IMR-90 (cell line): ENCODE data around the gene ALCAM. TPM values are rescaled to one million over a fixed set of nuclear protein-coding genes. Genes with fewer than 3 reads are reported as not detected.

Experiments used
- ATAC-seq: fragments of 200-7000 bp; cut with Tn5 transposase; 2 replicates; pipeline ENCODE4 v1.9.1; 2020; ENCODE audit warnings: low read depth, mild to moderate bottlenecking, moderate library complexity
- BruUV-seq: library from RNA; stranded (reverse); fragments of 400-500 nt; replicated peaks from 2 replicates; lab custom pipeline; 2021; lab: Mats Ljungman, UMichigan
- CTCF ChIA-PET: fragments of 300-600 bp; formaldehyde crosslinking; extraction: SDS; loops from one replicate; lab custom pipeline; 2021; ENCODE audit warnings: antibody characterized with exemption; lab: Yijun Ruan, JAX
- POLR2A ChIA-PET: fragments of 300-600 bp; sonication (Branson Sonifier 250); formaldehyde crosslinking; loops from one replicate; lab custom pipeline; 2022; ENCODE audit warnings: antibody characterized with exemption; ENCODE audit not compliant: unreplicated experiment; lab: Charles Lee
- DNase-seq: peaks from one replicate; pipeline ENCODE4 v3.0.0; 2013
- H2AFZ ChIP-seq: replicated peaks from 2 replicates; pipeline ENCODE3; 2013; ENCODE audit warnings: low read length, mild to moderate bottlenecking; ENCODE audit not compliant: poor library complexity
- H2AK5ac ChIP-seq: 2 replicates; pipeline ENCODE4 v1.6.1; 2013; ENCODE audit warnings: low read depth, low read length, inconsistent platforms
- H2AK9ac ChIP-seq: replicated peaks from 2 replicates; pipeline ENCODE3; 2013; ENCODE audit warnings: mild to moderate bottlenecking, low read depth, low read length, moderate library complexity; ENCODE audit not compliant: poor library complexity
- H2BK120ac ChIP-seq: 2 replicates; pipeline ENCODE4 v1.6.1; 2013; ENCODE audit warnings: low read depth, low read length, inconsistent platforms
- H2BK15ac ChIP-seq: 3 replicates; pipeline ENCODE4 v1.6.1; 2013; ENCODE audit warnings: low read depth, low read length, inconsistent platforms
- H2BK20ac ChIP-seq: 2 replicates; pipeline ENCODE4 v1.6.1; 2013; ENCODE audit warnings: low read depth, mild to moderate bottlenecking, inconsistent platforms, low read length, moderate library complexity
- H2BK5ac ChIP-seq: 2 replicates; pipeline ENCODE4 v1.6.1; 2013; ENCODE audit warnings: mild to moderate bottlenecking, low read depth, low read length, inconsistent platforms; ENCODE audit not compliant: poor library complexity, severe bottlenecking
- H3K14ac ChIP-seq: replicated peaks from 2 replicates; pipeline ENCODE4 v1.6.1; 2013; ENCODE audit warnings: low read depth, low read length, inconsistent platforms
- H3K18ac ChIP-seq: 2 replicates; pipeline ENCODE4 v1.6.1; 2013; ENCODE audit warnings: low read depth, low read length, control low read depth
- H3K23ac ChIP-seq: 2 replicates; pipeline ENCODE4 v1.6.1; 2013; ENCODE audit warnings: low read depth, low read length, inconsistent platforms
- H3K27ac ChIP-seq: 2 replicates; pipeline ENCODE4 v1.5.1; 2013; ENCODE audit warnings: mild to moderate bottlenecking, control low read depth, low read length; ENCODE audit not compliant: insufficient read depth
- H3K27me3 ChIP-seq: 2 replicates; pipeline ENCODE4 v1.6.1; 2013; ENCODE audit warnings: low read length; ENCODE audit not compliant: control insufficient read depth, insufficient read depth
- H3K36me3 ChIP-seq: 2 replicates; pipeline ENCODE4 v1.6.1; 2013; ENCODE audit warnings: low read length, mixed read lengths; ENCODE audit not compliant: control insufficient read depth, insufficient read depth
- H3K4ac ChIP-seq: 2 replicates; pipeline ENCODE4 v1.6.1; 2013; ENCODE audit warnings: low read depth, low read length, inconsistent platforms
- H3K4me1 ChIP-seq: 2 replicates; pipeline ENCODE4 v1.6.1; 2013; ENCODE audit warnings: low read length, mixed read lengths; ENCODE audit not compliant: control insufficient read depth, insufficient read depth
- H3K4me2 ChIP-seq: 2 replicates; pipeline ENCODE4 v1.6.1; 2013; ENCODE audit warnings: low read depth, mild to moderate bottlenecking, control low read depth, low read length, moderate library complexity
- H3K4me3 ChIP-seq: 2 replicates; pipeline ENCODE4 v1.5.1; 2013; ENCODE audit warnings: low read depth, mild to moderate bottlenecking, control low read depth, low read length, moderate library complexity; ENCODE audit not compliant: insufficient read depth
- H3K56ac ChIP-seq: 2 replicates; pipeline ENCODE4 v1.6.1; 2013; ENCODE audit warnings: low read length, inconsistent platforms; ENCODE audit not compliant: insufficient read depth; ENCODE audit errors: extremely low read depth
- H3K79me1 ChIP-seq, 2 experiments: 2 replicates each; pipeline ENCODE4 v1.6.1; 2013; ENCODE audit warnings: low read length in 2 of 2, inconsistent platforms in 1 of 2, low read depth in 1 of 2
- H3K9ac ChIP-seq: 2 replicates; pipeline ENCODE4 v1.6.1; 2013; ENCODE audit warnings: low read depth, low read length, control low read depth
- H3K9me1 ChIP-seq: 2 replicates; pipeline ENCODE4 v1.6.1; 2013; ENCODE audit warnings: low read length, inconsistent platforms; ENCODE audit not compliant: insufficient read depth
- H3K9me3 ChIP-seq: 2 replicates; pipeline ENCODE4 v1.6.1; 2013; ENCODE audit warnings: low read length; ENCODE audit not compliant: control insufficient read depth, insufficient read depth
- H4K20me1 ChIP-seq: 2 replicates; pipeline ENCODE4 v1.6.1; 2013; ENCODE audit warnings: low read length, inconsistent platforms; ENCODE audit not compliant: insufficient read depth
- H4K5ac ChIP-seq: 2 replicates; pipeline ENCODE4 v1.6.1; 2013; ENCODE audit warnings: mild to moderate bottlenecking, low read depth, low read length, control low read depth
- H4K8ac ChIP-seq, 2 experiments: 2 replicates each; pipeline ENCODE4 v1.6.1; 2013; ENCODE audit warnings: low read depth in 2 of 2, low read length in 2 of 2, control low read depth in 1 of 2, inconsistent platforms in 1 of 2
- H4K91ac ChIP-seq: 2 replicates; pipeline ENCODE4 v1.6.1; 2013; ENCODE audit warnings: low read depth, low read length, inconsistent platforms; ENCODE audit not compliant: insufficient read depth
- BHLHE40 ChIP-seq: fragments of 150-350 bp; IDR thresholded peaks from 2 replicates; pipeline ENCODE4 v1.6.1; 2016; ENCODE audit warnings: mild to moderate bottlenecking, low read depth, low read length
- CEBPB ChIP-seq: IDR thresholded peaks from 2 replicates; pipeline ENCODE4 v1.6.1; 2012; ENCODE audit warnings: low read depth, low read length, improper control_type of control experiment
- CHD1 ChIP-seq: IDR thresholded peaks from 2 replicates; pipeline ENCODE4 v1.6.1; 2012; ENCODE audit warnings: low read depth, low read length, improper control_type of control experiment
- CTCF ChIP-seq: conservative IDR thresholded peaks from 2 replicates; pipeline ENCODE4 v1.5.1; 2012; ENCODE audit warnings: mild to moderate bottlenecking, low read depth, low read length, improper control_type of control experiment
- ELK1 ChIP-seq: fragments of 150-350 bp; IDR thresholded peaks from 2 replicates; pipeline ENCODE4 v1.6.1; 2016; ENCODE audit warnings: low read depth, mild to moderate bottlenecking, low read length, moderate library complexity, borderline replicate concordance
- FOS ChIP-seq: fragments of 150-350 bp; IDR thresholded peaks from 2 replicates; pipeline ENCODE4 v1.6.1; 2016; ENCODE audit warnings: low read depth, low read length
- MAFK ChIP-seq: IDR thresholded peaks from 2 replicates; pipeline ENCODE4 v1.6.1; 2012; ENCODE audit warnings: low read depth, low read length, improper control_type of control experiment
- MAZ ChIP-seq: IDR thresholded peaks from 2 replicates; pipeline ENCODE4 v1.6.1; 2012; ENCODE audit warnings: low read depth, mild to moderate bottlenecking, low read length, improper control_type of control experiment, moderate library complexity, borderline replicate concordance
- MXI1 ChIP-seq: IDR thresholded peaks from 2 replicates; pipeline ENCODE4 v1.6.1; 2012; ENCODE audit warnings: low read depth, mild to moderate bottlenecking, low read length, moderate library complexity, borderline replicate concordance
- NFE2L2 ChIP-seq: fragments of 150-350 bp; IDR thresholded peaks from 2 replicates; pipeline ENCODE4 v1.6.1; 2016; ENCODE audit warnings: low read depth, mild to moderate bottlenecking, low read length
- POLR2A ChIP-seq: IDR thresholded peaks from 2 replicates; pipeline ENCODE4 v1.6.1; 2012; ENCODE audit warnings: mild to moderate bottlenecking, low read depth, low read length
- RAD21 ChIP-seq: IDR thresholded peaks from 2 replicates; pipeline ENCODE4 v1.6.1; 2012; ENCODE audit warnings: low read length, improper control_type of control experiment
- RCOR1 ChIP-seq: IDR thresholded peaks from 2 replicates; pipeline ENCODE4 v1.6.1; 2012; ENCODE audit warnings: mild to moderate bottlenecking, low read length, improper control_type of control experiment; ENCODE audit not compliant: insufficient replicate concordance
- RFX5 ChIP-seq: IDR thresholded peaks from 2 replicates; pipeline ENCODE4 v1.8.0; 2012; ENCODE audit warnings: low read depth, mild to moderate bottlenecking, low read length, moderate library complexity
- USF2 ChIP-seq: fragments of 150-350 bp; IDR thresholded peaks from 2 replicates; pipeline ENCODE4 v1.6.1; 2017; ENCODE audit warnings: mild to moderate bottlenecking, antibody characterized with exemption, low read length, low read depth
- WGBS, 2 experiments: methylation state at CpG; one replicate each; pipeline versions ENCODE4 v1.1.5 to v1.1.7; 2013; ENCODE audit warnings: missing lambda C conversion rate in 2 of 2; ENCODE audit not compliant: insufficient read length in 1 of 2; ENCODE audit errors: extremely low coverage in 2 of 2; 5-methylcytosine and 5-hydroxymethylcytosine counted together
- dilution Hi-C: fragments of 300-500 bp; cut with HindIII; formaldehyde crosslinking; loops from one replicate; pipeline ENCODE4 v1.14.3; 2018; ENCODE audit warnings: low sequenced_read_pairs; ENCODE audit not compliant: unreplicated experiment
- in situ Hi-C: fragments of 300-500 bp; cut with MboI; formaldehyde crosslinking; loops from 3 replicates; pipeline ENCODE4 v1.14.3; 2019; ENCODE audit warnings: low sequenced_read_pairs, inconsistent platforms, mixed read lengths
- intact Hi-C: fragments of 100-400 bp; cut with micrococcal nuclease; formaldehyde crosslinking; loops from 2 replicates; pipeline ENCODE4 v1.10.0; 2022
- polyA plus RNA-seq, 3 experiments: library from polyadenylated mRNA; depleted of rRNA; stranded (reverse); fragments of >200 nt; gene quantifications; 2 replicates each; pipeline ENCODE4 v1.2.3, GENCODE V29; 2012; ENCODE audit warnings: low replicate concordance in 1 of 3
- total RNA-seq: library from RNA; depleted of rRNA; stranded (reverse); fragments of >200 nt; gene quantifications from 2 replicates; pipeline ENCODE4 v1.2.3, GENCODE V29; 2012

Gene ALCAM
- total and polyA plus RNA-seq, 2 of the 4 experiments (the other 2 are of a cell fraction) = 117 to 423 TPM

- no peak overlapping the region for H4K91ac ChIP-seq
- DNase-seq (no peak), ATAC-seq (no peak)
- no TSS peak for BruUV-seq
- ChIA-PET POLR2A (no interaction called here), CTCF (no interaction called here)
- peaks cover 3% of the 10 kb centered on the region; the same call in 1 of the 2 replicates for H3K36me3 ChIP-seq
- in situ Hi-C loops (no loop called here), dilution Hi-C loops (no loop called here), intact Hi-C loops (loop anchor here (2.0 kb wide), 1 partner anchor 14 kb away; no protein-coding TSS in a partner anchor)
- H3K27ac ChIP-seq = no peak overlapping the region
- peaks cover 8% of the 10 kb centered on the region; the same call in 1 of the 2 replicates for H4K20me1 ChIP-seq
- H3K4me2 ChIP-seq = peak overlapping the region; percentile 16; the same call in 1 of the 2 replicates
- peak overlapping the region; percentile 32; the same call in 1 of the 3 replicates for H2BK15ac ChIP-seq
- H3K4ac ChIP-seq = no peak overlapping the region
- no peak overlapping the region for H3K18ac ChIP-seq
- H3K4me1 ChIP-seq = peaks cover 5% of the 10 kb centered on the region
- peaks cover 9% of the 10 kb centered on the region for H3K9me1 ChIP-seq
- no peak overlapping the region for H4K5ac ChIP-seq
- H2BK20ac ChIP-seq = no peak overlapping the region
- H4K8ac ChIP-seq = no peak overlapping the region
- no peak overlapping the region for H3K4me3 ChIP-seq
- H2AFZ ChIP-seq = no peak overlapping the region
- peaks cover 34 to 56% of the 10 kb centered on the region in 2 experiments for H3K79me1 ChIP-seq
- peak overlapping the region; percentile 27; the same call in 1 of the 2 replicates for H2BK120ac ChIP-seq
- WGBS, 2 experiments = no CpG with 5 or more reads among the region's 4 CpGs
- H3K9ac ChIP-seq = no peak overlapping the region
- H2AK9ac ChIP-seq = no peak overlapping the region
- 0 out of 2 replicates have a peak overlapping the region, but pooled peaks have one; percentile 28 for H3K56ac ChIP-seq
- no peaks in the 10 kb centered on the region for H3K27me3 ChIP-seq
- H3K14ac ChIP-seq = no peak overlapping the region
- TF ChIP-seq POLR2A (no peak), MAFK (no peak), CHD1 (no peak), BHLHE40 (no peak), CTCF (no peak), RFX5 (no peak), ELK1 (no peak), RAD21 (no peak), MAZ (no peak), CEBPB (no peak), NFE2L2 (no peak), FOS (no peak), MXI1 (no peak), RCOR1 (no peak), USF2 (no peak)
- no peaks in the 10 kb centered on the region for H3K9me3 ChIP-seq
- H3K23ac ChIP-seq = no peak overlapping the region; the same call in 1 of the 2 replicates
- peak overlapping the region; percentile 55 for H2BK5ac ChIP-seq
- no peak overlapping the region for H2AK5ac ChIP-seq
Measured at GRCh38 chr3:105401254-105401653, 34.5 kb downstream of the ALCAM start.
